SHP77 treated with DMSO at 0.1 percent for 48 hours (cell line): Measurements from ENCODE around the gene PEMT.

Source experiments
- DNase-seq: peaks from one replicate; lab custom pipeline; 2025; lab: John Stamatoyannopoulos, UW

The PEMT gene

GRCh38 chr17:17605083-17605728 is 13.7 kb upstream of the PEMT start:
- no peak for DNase-seq

GRCh38 chr17:17603895-17604225 is 12.4 kb upstream of the PEMT start:
- DNase-seq = no peak

- peak; percentile 85 for DNase-seq
Observed at GRCh38 chr17:17603178-17603894, 11.8 kb upstream of the PEMT start.

GRCh38 chr17:17599965-17600364 is 8.5 kb upstream of the PEMT start:
- DNase-seq = no peak

- DNase-seq = no peak
Observed at GRCh38 chr17:17598003-17598402, 6.5 kb upstream of the PEMT start.

- no peak for DNase-seq
Observed at GRCh38 chr17:17595755-17596154, 4.2 kb upstream of the PEMT start.

GRCh38 chr17:17593222-17593620 is 1.7 kb upstream of the PEMT start:
- DNase-seq = no peak

GRCh38 chr17:17590883-17591354 is 589 bp downstream of the PEMT start:
- no peak for DNase-seq

GRCh38 chr17:17590141-17590751 is 1.3 kb downstream of the PEMT start:
- no peak for DNase-seq

- no peak for DNase-seq
Observed at GRCh38 chr17:17587614-17588337, 3.7 kb downstream of the PEMT start.

- DNase-seq = no peak
Observed at GRCh38 chr17:17582372-17582771, 9.1 kb downstream of the PEMT start.

GRCh38 chr17:17581509-17581908 is 10.0 kb downstream of the PEMT start:
- no peak for DNase-seq

GRCh38 chr17:17580662-17581470 is 10.6 kb downstream of the PEMT start:
- DNase-seq = no peak

GRCh38 chr17:17579691-17580090 is 11.8 kb downstream of the PEMT start:
- peak; percentile 87 for DNase-seq

GRCh38 chr17:17577373-17577772 is 14.1 kb downstream of the PEMT start:
- no peak for DNase-seq

GRCh38 chr17:17576772-17577234 is 14.7 kb downstream of the PEMT start:
- no peak for DNase-seq

- DNase-seq = no peak
Observed at GRCh38 chr17:17575360-17576251, 15.9 kb downstream of the PEMT start.

- DNase-seq = no peak
Observed at GRCh38 chr17:17573912-17574311, 17.6 kb downstream of the PEMT start.

GRCh38 chr17:17572010-17572785 is 19.3 kb downstream of the PEMT start:
- no peak for DNase-seq
